ENCODE data around the gene SRPK2.
"Not testable (repeated sequence)": the region's sequence is repeated elsewhere in the genome, so short reads cannot be mapped to it uniquely, and the experiment has no call there.

Gene SRPK2

GRCh38 chr7:105234886-105235285 lies 153.8 kb downstream of the SRPK2 start:
- TF ChIP-seq CTCF (IDR thresholded peaks at IDR 0.05), result no peak
- H3K9me3 ChIP-seq, result no peaks in the 10 kb centered on the region
- no peak overlapping the region for H3K4me3 ChIP-seq (ENCODE audit: low read depth in 1 of 2, low read length in 1 of 2)
- H3K27ac ChIP-seq, result no peak overlapping the region
- H3K4me1 ChIP-seq (ENCODE audit: control insufficient read depth in 1 of 2, insufficient read depth in 1 of 2, low read depth in 1 of 2, low read length in 1 of 2), result no peaks in the 10 kb centered on the region
- no peaks in the 10 kb centered on the region for H3K36me3 ChIP-seq
- no peaks in the 10 kb centered on the region for H3K27me3 ChIP-seq

- not testable (repeated sequence) for H3K4me1 ChIP-seq (ENCODE audit: control insufficient read depth in 1 of 2, insufficient read depth in 1 of 2, low read depth in 1 of 2, low read length in 1 of 2)
These were observed 155.9 kb downstream of the SRPK2 start for GRCh38 chr7:105232829-105233291.

DNA sequence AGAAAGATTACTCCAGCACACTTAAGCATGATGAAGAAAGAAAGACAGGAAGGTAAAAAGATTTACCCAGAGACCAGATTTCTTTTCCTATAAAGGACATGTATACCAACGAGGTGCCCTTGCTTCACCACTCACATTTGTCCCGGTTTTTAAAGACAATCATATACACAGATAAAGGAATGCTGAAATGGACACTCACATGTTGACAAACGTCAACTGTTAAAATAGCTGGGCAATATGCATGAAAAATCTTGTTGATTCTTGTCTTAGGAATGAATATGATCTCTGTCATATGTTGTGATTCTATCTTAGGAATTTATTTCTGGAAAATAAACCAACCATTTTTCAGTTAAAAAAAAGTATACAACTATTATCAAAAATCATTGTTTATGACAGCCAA lies 158.2 kb downstream of the SRPK2 start:
- Histone ChIP-seq H3K27me3 (no peaks in the 10 kb centered on the region), H3K36me3 (no peaks in the 10 kb centered on the region), H3K9me3 (no peaks in the 10 kb centered on the region), H3K4me3 (ENCODE audit: low read depth in 1 of 2, low read length in 1 of 2) (no peak overlapping the region), H3K4me1 (ENCODE audit: control insufficient read depth in 1 of 2, insufficient read depth in 1 of 2, low read depth in 1 of 2, low read length in 1 of 2) (peaks cover 0 to 2% of the 10 kb centered on the region in 2 experiments), H3K27ac (no peak overlapping the region)
- no peak for TF ChIP-seq CTCF (IDR thresholded peaks at IDR 0.05)

More at GRCh38 chr7:105232829-105233291, 155.9 kb downstream of the SRPK2 start:
- H3K9me3 ChIP-seq; H3K27me3 ChIP-seq; H3K36me3 ChIP-seq; H3K4me3 ChIP-seq (ENCODE audit: low read depth in 1 of 2, low read length in 1 of 2); H3K27ac ChIP-seq: not testable (repeated sequence)

GRCh38 chr7:105229641-105230040 lies 159.1 kb downstream of the SRPK2 start:
- no peak for TF ChIP-seq CTCF (IDR thresholded peaks at IDR 0.05)
- peaks cover 5 to 11% of the 10 kb centered on the region in 2 experiments for H3K4me1 ChIP-seq (ENCODE audit: control insufficient read depth in 1 of 2, insufficient read depth in 1 of 2, low read depth in 1 of 2, low read length in 1 of 2)

GRCh38 chr7:105228555-105228954 lies 160.2 kb downstream of the SRPK2 start:
- no peak overlapping the region for H3K27ac ChIP-seq
- H3K27me3 ChIP-seq, result no peaks in the 10 kb centered on the region
- H3K4me3 ChIP-seq (ENCODE audit: low read depth in 1 of 2, low read length in 1 of 2), result no peak overlapping the region
- H3K9me3 ChIP-seq, result no peaks in the 10 kb centered on the region
- H3K4me1 ChIP-seq (ENCODE audit: control insufficient read depth in 1 of 2, insufficient read depth in 1 of 2, low read depth in 1 of 2, low read length in 1 of 2), result peaks cover 6 to 17% of the 10 kb centered on the region in 2 experiments
- H3K36me3 ChIP-seq, result no peaks in the 10 kb centered on the region
- no peak for TF ChIP-seq CTCF (IDR thresholded peaks at IDR 0.05)

More at GRCh38 chr7:105229641-105230040, 159.1 kb downstream of the SRPK2 start:
- no peaks in the 10 kb centered on the region for H3K9me3 ChIP-seq
- H3K27ac ChIP-seq, result no peak overlapping the region
- H3K36me3 ChIP-seq, result no peaks in the 10 kb centered on the region
- no peak overlapping the region for H3K4me3 ChIP-seq (ENCODE audit: low read depth in 1 of 2, low read length in 1 of 2)
- no peaks in the 10 kb centered on the region for H3K27me3 ChIP-seq

GRCh38 chr7:105227391-105227790 lies 161.3 kb downstream of the SRPK2 start:
- H3K4me3 ChIP-seq (ENCODE audit: low read depth in 1 of 2, low read length in 1 of 2), result no peak overlapping the region
- no peak overlapping the region for H3K27ac ChIP-seq
- no peaks in the 10 kb centered on the region for H3K27me3 ChIP-seq
- H3K9me3 ChIP-seq, result no peaks in the 10 kb centered on the region
- peaks cover 6 to 23% of the 10 kb centered on the region in 2 experiments for H3K4me1 ChIP-seq (ENCODE audit: control insufficient read depth in 1 of 2, insufficient read depth in 1 of 2, low read depth in 1 of 2, low read length in 1 of 2)
- TF ChIP-seq CTCF (IDR thresholded peaks at IDR 0.05), result no peak
- no peaks in the 10 kb centered on the region for H3K36me3 ChIP-seq
